Measurements from ENCODE around the gene TTC7B.
"Not testable (repeated sequence)": the region's sequence is repeated elsewhere in the genome, so short reads cannot be mapped to it uniquely, and the experiment has no call there.

TTC7B gene

GRCh38 chr14:90839889-90840266 lies 23.6 kb upstream of the TTC7B start:
- no peak overlapping the region for H3K4me3 ChIP-seq (ENCODE audit: low read depth, low read length)
- no peak for DNase-seq (ENCODE audit: low read depth)
- no peak for TF ChIP-seq CTCF (IDR thresholded peaks at IDR 0.05; ENCODE audit: insufficient read depth, low read depth, low read length, missing control alignments)

- no peak overlapping the region for H3K4me3 ChIP-seq (ENCODE audit: low read depth, low read length)
- DNase-seq (ENCODE audit: low read depth) = no peak
- TF ChIP-seq CTCF (IDR thresholded peaks at IDR 0.05; ENCODE audit: insufficient read depth, low read depth, low read length, missing control alignments) = no peak
These were observed 23.0 kb upstream of the TTC7B start for GRCh38 chr14:90839024-90839888.

- DNase-seq (ENCODE audit: low read depth); H3K4me3 ChIP-seq (ENCODE audit: low read depth, low read length): not testable (repeated sequence)
These were observed 22.3 kb upstream of the TTC7B start for GRCh38 chr14:90838531-90838930.

- no peak overlapping the region for H3K4me3 ChIP-seq (ENCODE audit: low read depth, low read length)
- no peak for DNase-seq (ENCODE audit: low read depth)
- TF ChIP-seq CTCF (IDR thresholded peaks at IDR 0.05; ENCODE audit: insufficient read depth, low read depth, low read length, missing control alignments) = no peak
These were observed 21.1 kb upstream of the TTC7B start for GRCh38 chr14:90837355-90837754.

- DNase-seq (ENCODE audit: low read depth) = no peak
- no peak overlapping the region for H3K4me3 ChIP-seq (ENCODE audit: low read depth, low read length)
- TF ChIP-seq CTCF (IDR thresholded peaks at IDR 0.05; ENCODE audit: insufficient read depth, low read depth, low read length, missing control alignments) = no peak
These were observed 20.4 kb upstream of the TTC7B start for GRCh38 chr14:90836692-90837063.

- no peak for TF ChIP-seq CTCF (IDR thresholded peaks at IDR 0.05; ENCODE audit: insufficient read depth, low read depth, low read length, missing control alignments)
- no peak for DNase-seq (ENCODE audit: low read depth)
- no peak overlapping the region for H3K4me3 ChIP-seq (ENCODE audit: low read depth, low read length)
These were observed 15.6 kb upstream of the TTC7B start for GRCh38 chr14:90831821-90832220.

- H3K4me3 ChIP-seq (ENCODE audit: low read depth, low read length) = no peak overlapping the region
- no peak for TF ChIP-seq CTCF (IDR thresholded peaks at IDR 0.05; ENCODE audit: insufficient read depth, low read depth, low read length, missing control alignments)
- no peak for DNase-seq (ENCODE audit: low read depth)
These were observed 14.9 kb upstream of the TTC7B start for GRCh38 chr14:90830931-90831701.
